Endothelial cell of umbilical vein (primary cell): ENCODE measurements around the gene NCKAP5. TPM values are rescaled to one million over a fixed set of nuclear protein-coding genes. Genes with fewer than 3 reads are reported as not detected.

Experiments used
- BruUV-seq: library from RNA; stranded (reverse); fragments of 400-500 nt; replicated peaks from 2 replicates; lab custom pipeline; 2021; lab: Mats Ljungman, UMichigan
- CTCF ChIA-PET: fragments of 300-600, 350-600 bp; sonication (Branson Sonifier 250); formaldehyde crosslinking; loops from one replicate; lab custom pipeline; 2021; ENCODE audit warnings: antibody characterized with exemption, inconsistent platforms; lab: Charles Lee
- POLR2A ChIA-PET: fragments of 300-600, 350-600 bp; sonication (Branson Sonifier 250); formaldehyde crosslinking; loops from one replicate; lab custom pipeline; 2021; ENCODE audit warnings: antibody characterized with exemption, inconsistent platforms; lab: Charles Lee
- DNase-seq: peaks from one replicate; pipeline ENCODE4 v3.0.0-alpha.2; 2011; ENCODE audit warnings: low read depth, low spot score
- FAIRE-seq: peaks from 2 replicates; lab custom pipeline; 2011; peaks lifted over from hg19 to GRCh38; lab: Jason Lieb, UNC
- H2AFZ ChIP-seq: 2 replicates; pipeline ENCODE4 v1.6.0; 2012; ENCODE audit warnings: low read depth, low read length, control low read depth, inconsistent platforms
- H3K27ac ChIP-seq: 2 replicates; pipeline ENCODE4 v1.5.1; 2011; ENCODE audit warnings: low read depth, mild to moderate bottlenecking, control low read depth, low read length, moderate library complexity; ENCODE audit not compliant: insufficient read depth
- H3K27me3 ChIP-seq, 2 experiments: 2 replicates each; pipeline versions ENCODE4 v1.6.0 to v1.6.1; 2011; ENCODE audit warnings: low read length in 2 of 2, mixed read lengths in 1 of 2; ENCODE audit not compliant: control insufficient read depth in 2 of 2, insufficient read depth in 2 of 2
- H3K36me3 ChIP-seq, 2 experiments: 2 replicates in 1 of 2; 3 replicates in 1 of 2; pipeline ENCODE4 v1.5.1; 2011; ENCODE audit warnings: low read length in 2 of 2, mild to moderate bottlenecking in 1 of 2, moderate library complexity in 1 of 2; ENCODE audit not compliant: control insufficient read depth in 2 of 2, insufficient read depth in 2 of 2; ENCODE audit errors: extremely low read depth in 1 of 2
- H3K4me1 ChIP-seq: 3 replicates; pipeline ENCODE4 v1.5.1; 2011; ENCODE audit warnings: mild to moderate bottlenecking, low read length; ENCODE audit not compliant: control insufficient read depth, insufficient read depth; ENCODE audit errors: extremely low read depth
- H3K4me2 ChIP-seq: 2 replicates; pipeline ENCODE4 v1.6.1; 2011; ENCODE audit warnings: low read length, control low read depth, mixed read lengths; ENCODE audit not compliant: insufficient read depth
- H3K4me3 ChIP-seq, 3 experiments: fragments of 200-600 bp in 1 of 3; sonication (generic), shearing (Covaris generic) in 1 of 3; replicated peaks in 1 of 3; 2 replicates each; pipeline ENCODE4 v1.5.1; 2011 to 2016; ENCODE audit warnings: control low read depth in 3 of 3, low read length in 3 of 3, mild to moderate bottlenecking in 2 of 3, inconsistent platforms in 1 of 3, low read depth in 1 of 3, moderate library complexity in 1 of 3; ENCODE audit not compliant: insufficient read depth in 1 of 3
- H3K79me2 ChIP-seq: 2 replicates; pipeline ENCODE4 v1.6.0; 2012; ENCODE audit warnings: low read length, inconsistent platforms; ENCODE audit not compliant: control insufficient read depth, insufficient read depth
- H3K9ac ChIP-seq: replicated peaks from 2 replicates; pipeline ENCODE3; 2011; ENCODE audit warnings: low read length, control low read depth; ENCODE audit not compliant: insufficient read depth; ENCODE audit errors: extremely low read depth
- H3K9me1 ChIP-seq: replicated peaks from 3 replicates; pipeline ENCODE4 v1.6.0; 2011; ENCODE audit warnings: mild to moderate bottlenecking, low read length; ENCODE audit not compliant: control insufficient read depth, insufficient read depth; ENCODE audit errors: extremely low read depth
- H3K9me3 ChIP-seq: replicated peaks from 2 replicates; pipeline ENCODE4 v1.5.1; 2012; ENCODE audit warnings: low read length, inconsistent platforms; ENCODE audit not compliant: control insufficient read depth, insufficient read depth
- H4K20me1 ChIP-seq: replicated peaks from 2 replicates; pipeline ENCODE3; 2011; ENCODE audit warnings: mild to moderate bottlenecking, low read length; ENCODE audit not compliant: control insufficient read depth, insufficient read depth; ENCODE audit errors: extremely low read depth
- CTCF ChIP-seq, 2 donors: IDR thresholded peaks; 1 replicate in 1 of 2; 2 replicates in 1 of 2; pipeline ENCODE4 v1.5.1; 2011; ENCODE audit warnings: low read length in 2 of 2, mild to moderate bottlenecking in 2 of 2, moderate library complexity in 2 of 2, control low read depth in 1 of 2, inconsistent platforms in 1 of 2, low read depth in 1 of 2; ENCODE audit not compliant: insufficient read depth in 1 of 2; ENCODE audit errors: extremely low read depth in 1 of 2
- EZH2 ChIP-seq: IDR thresholded peaks from 2 replicates; pipeline ENCODE4 v1.6.1; 2012; ENCODE audit warnings: borderline replicate concordance, low read depth, mild to moderate bottlenecking, moderate library complexity, low read length, inconsistent platforms; ENCODE audit not compliant: severe bottlenecking
- FOS ChIP-seq: IDR thresholded peaks from 2 replicates; pipeline ENCODE4 v1.6.1; 2011; ENCODE audit warnings: mild to moderate bottlenecking, low read length, moderate library complexity, borderline replicate concordance; ENCODE audit not compliant: insufficient read depth
- GATA2 ChIP-seq: IDR thresholded peaks from 2 replicates; pipeline ENCODE4 v1.7.0; 2011; ENCODE audit warnings: low read depth, mild to moderate bottlenecking, moderate library complexity, mixed read lengths, low read length; ENCODE audit not compliant: insufficient read length, insufficient read depth
- JUN ChIP-seq: IDR thresholded peaks from 2 replicates; pipeline ENCODE4 v1.6.1; 2011; ENCODE audit warnings: borderline replicate concordance, low read depth; ENCODE audit not compliant: insufficient read length, insufficient read depth
- MYC ChIP-seq: IDR thresholded peaks from one replicate; pipeline ENCODE4 v1.6.1; 2011; ENCODE audit warnings: mild to moderate bottlenecking, low read depth, low read length
- POLR2A ChIP-seq: IDR thresholded peaks from 2 replicates; pipeline ENCODE4 v1.6.1; 2012; ENCODE audit warnings: low read depth, mild to moderate bottlenecking, control low read depth, low read length
- POLR2AphosphoS5 ChIP-seq: IDR thresholded peaks from 2 replicates; pipeline ENCODE4 v1.6.1; 2012; ENCODE audit warnings: low read depth, mild to moderate bottlenecking, control low read depth, low read length, moderate library complexity; ENCODE audit not compliant: insufficient read depth
- dilution Hi-C: fragments of 300-500 bp; cut with MboI; formaldehyde crosslinking; loops from one replicate; pipeline ENCODE4 v1.15.0; 2019; ENCODE audit warnings: low sequenced_read_pairs; ENCODE audit not compliant: extremely low pct_ligation_motif_present
- intact Hi-C: fragments of 100-400 bp; cut with micrococcal nuclease; formaldehyde crosslinking; loops from one replicate; pipeline ENCODE4 v1.10.0; 2022
- polyA plus RNA-seq, 4 experiments: library from polyadenylated mRNA; depleted of rRNA in 3 of 4; stranded (reverse) in 3 of 4; unstranded in 1 of 4; fragments of >200 nt; gene quantifications; 2 replicates each; pipeline versions ENCODE4 v1.2.1 to v1.2.3, GENCODE V29; 2011 to 2012; ENCODE audit warnings: missing spikeins in 1 of 4
- total RNA-seq: library from RNA; stranded (reverse); gene quantifications from 2 replicates; pipeline ENCODE4 v1.2.3, GENCODE V29; 2021
- TF ChIP-seq, protein P1 (sequence below): IDR thresholded peaks from 2 replicates; pipeline ENCODE4 v1.6.1; 2011; ENCODE audit not compliant: insufficient read depth, insufficient read length

Gene NCKAP5
- total and polyA plus RNA-seq, 2 donors (not counting 3 experiments of a cell fraction or from before 2014, with no cell fraction given): 0.47 to 3.3 TPM

GRCh38 chr2:132642415-132642814 lies 925.8 kb downstream of the NCKAP5 start:
- no peak overlapping the region for H3K9ac ChIP-seq
- no peaks in the 10 kb centered on the region for H4K20me1 ChIP-seq
- H3K4me1 ChIP-seq: no peaks in the 10 kb centered on the region
- no peaks in the 10 kb centered on the region for H3K27me3 ChIP-seq
- dilution Hi-C loops: no loop called here
- no peaks in the 10 kb centered on the region for H3K79me2 ChIP-seq
- H3K36me3 ChIP-seq: peaks cover 0 to 11% of the 10 kb centered on the region in 2 experiments
- FAIRE-seq (no peak), DNase-seq (no peak)
- ChIA-PET POLR2A (no interaction called here), CTCF (no interaction called here)
- H3K9me1 ChIP-seq: peaks cover 3% of the 10 kb centered on the region
- H3K27ac ChIP-seq: no peak overlapping the region
- no TSS peak for BruUV-seq
- no peak overlapping the region for H3K4me3 ChIP-seq
- no peaks in the 10 kb centered on the region for H3K9me3 ChIP-seq
- intact Hi-C loops: no loop called here
- TF ChIP-seq, protein P1, sequence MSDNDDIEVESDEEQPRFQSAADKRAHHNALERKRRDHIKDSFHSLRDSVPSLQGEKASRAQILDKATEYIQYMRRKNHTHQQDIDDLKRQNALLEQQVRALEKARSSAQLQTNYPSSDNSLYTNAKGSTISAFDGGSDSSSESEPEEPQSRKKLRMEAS: no peak
- TF ChIP-seq MYC: no peak
- TF ChIP-seq FOS: no peak
- no peak for TF ChIP-seq GATA2
- TF ChIP-seq CTCF (IDR thresholded peaks at IDR 0.05; ENCODE audit: extremely low read depth in 1 of 2, insufficient read depth in 1 of 2, low read depth in 1 of 2, low read length in 2 of 2): no peak
- TF ChIP-seq JUN: no peak
- no peak for TF ChIP-seq EZH2
- no peak for TF ChIP-seq POLR2AphosphoS5
- TF ChIP-seq POLR2A: no peak
- no peak overlapping the region for H3K4me2 ChIP-seq
- H2AFZ ChIP-seq: no peak overlapping the region
